Stimulated activated naive CD8-positive, alpha-beta T cell treated with anti-CD3 and anti-CD28 coated beads, Interleukin-15, Interleukin-2, amounts not matched to agents 100 ng/mL and 50 ng/mL, for 24 hours (primary cell): ENCODE data around the gene SLAIN2.
"Not testable (repeated sequence)": the region's sequence is repeated elsewhere in the genome, so short reads cannot be mapped to it uniquely, and the experiment has no call there.

Source experiments
- H3K27ac Mint-ChIP-seq: one replicate; pipeline ENCODE4 v1.8.0; 2021; ENCODE audit warnings: mild to moderate bottlenecking, mixed read lengths
- H3K27me3 Mint-ChIP-seq: one replicate; pipeline ENCODE4 v1.8.0; 2021; ENCODE audit warnings: mixed read lengths
- H3K36me3 Mint-ChIP-seq: one replicate; pipeline ENCODE4 v1.8.0; 2021; ENCODE audit warnings: low read depth, mixed read lengths
- H3K4me1 Mint-ChIP-seq: one replicate; pipeline ENCODE4 v1.8.0; 2021; ENCODE audit warnings: low read depth, mixed read lengths
- H3K4me3 Mint-ChIP-seq: one replicate; pipeline ENCODE4 v1.8.0; 2021; ENCODE audit warnings: mild to moderate bottlenecking, mixed read lengths
- H3K9me3 Mint-ChIP-seq: one replicate; pipeline ENCODE4 v1.8.0; 2021; ENCODE audit warnings: mixed read lengths

SLAIN2 gene

GRCh38 chr4:48340965-48341775 is at the start of gene SLAIN2:
SLAIN2 (plus strand) TSS chr4:48341529; CDS start chr4:48341740, 211 bp downstream.
- Mint-ChIP-seq H3K27ac (peak within 1 kb of the TSS; percentile 95), H3K4me1 (peaks cover 56% of the 10 kb centered on the region), H3K27me3 (no peaks in the 10 kb centered on the region), H3K9me3 (no peaks in the 10 kb centered on the region), H3K4me3 (peak within 1 kb of the TSS; percentile 94), H3K36me3 (peaks cover 3% of the 10 kb centered on the region)

- H3K27me3 Mint-ChIP-seq, H3K4me1 Mint-ChIP-seq, H3K36me3 Mint-ChIP-seq, H3K4me3 Mint-ChIP-seq, H3K27ac Mint-ChIP-seq, H3K9me3 Mint-ChIP-seq: not testable (repeated sequence)
Measured at GRCh38 chr4:48292218-48292790, 49.0 kb upstream of the SLAIN2 start.

GRCh38 chr4:48295116-48295515 is 46.2 kb upstream of the SLAIN2 start:
- no peaks in the 10 kb centered on the region for H3K9me3 Mint-ChIP-seq

GRCh38 chr4:48296365-48296764 is 45.0 kb upstream of the SLAIN2 start:
- H3K27me3 Mint-ChIP-seq: no peaks in the 10 kb centered on the region
- H3K4me1 Mint-ChIP-seq: peaks cover 4% of the 10 kb centered on the region
- H3K27ac Mint-ChIP-seq: no peak overlapping the region
- peak overlapping the region; percentile 20 for H3K4me3 Mint-ChIP-seq
- no peaks in the 10 kb centered on the region for H3K9me3 Mint-ChIP-seq
- H3K36me3 Mint-ChIP-seq: no peaks in the 10 kb centered on the region

More at GRCh38 chr4:48295116-48295515, 46.2 kb upstream of the SLAIN2 start:
- Mint-ChIP-seq H3K27ac (no peak overlapping the region), H3K27me3 (no peaks in the 10 kb centered on the region), H3K36me3 (no peaks in the 10 kb centered on the region), H3K4me3 (no peak overlapping the region), H3K4me1 (peaks cover 4% of the 10 kb centered on the region)

- Mint-ChIP-seq H3K4me3 (no peak overlapping the region), H3K9me3 (no peaks in the 10 kb centered on the region), H3K27me3 (no peaks in the 10 kb centered on the region), H3K4me1 (peaks cover 4% of the 10 kb centered on the region), H3K27ac (no peak overlapping the region), H3K36me3 (no peaks in the 10 kb centered on the region)
Measured at GRCh38 chr4:48297256-48297846, 44.0 kb upstream of the SLAIN2 start.

DNA sequence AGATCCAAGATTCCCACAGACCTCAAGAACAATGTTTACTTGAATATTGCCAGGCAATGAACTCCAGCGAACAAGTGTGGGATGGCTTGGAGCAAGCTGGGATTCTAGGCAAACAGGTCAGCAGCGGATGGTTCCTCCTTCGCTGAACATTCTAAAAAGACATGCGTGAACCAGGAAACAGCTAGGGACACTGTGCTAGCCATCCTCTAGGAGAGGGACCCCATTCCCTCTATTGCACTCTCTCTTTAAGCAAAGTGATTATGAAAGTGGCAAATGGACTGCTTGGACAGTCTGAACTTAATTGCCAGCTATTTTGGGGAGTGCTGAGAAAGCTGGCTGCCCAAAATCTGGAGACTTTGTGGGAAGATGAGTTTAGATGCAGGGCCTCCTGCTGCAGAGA is 41.8 kb upstream of the SLAIN2 start:
- no peaks in the 10 kb centered on the region for H3K36me3 Mint-ChIP-seq
- peaks cover 4% of the 10 kb centered on the region for H3K4me1 Mint-ChIP-seq
- no peak overlapping the region for H3K4me3 Mint-ChIP-seq
- no peaks in the 10 kb centered on the region for H3K27me3 Mint-ChIP-seq
- no peaks in the 10 kb centered on the region for H3K9me3 Mint-ChIP-seq
- H3K27ac Mint-ChIP-seq: no peak overlapping the region

DNA sequence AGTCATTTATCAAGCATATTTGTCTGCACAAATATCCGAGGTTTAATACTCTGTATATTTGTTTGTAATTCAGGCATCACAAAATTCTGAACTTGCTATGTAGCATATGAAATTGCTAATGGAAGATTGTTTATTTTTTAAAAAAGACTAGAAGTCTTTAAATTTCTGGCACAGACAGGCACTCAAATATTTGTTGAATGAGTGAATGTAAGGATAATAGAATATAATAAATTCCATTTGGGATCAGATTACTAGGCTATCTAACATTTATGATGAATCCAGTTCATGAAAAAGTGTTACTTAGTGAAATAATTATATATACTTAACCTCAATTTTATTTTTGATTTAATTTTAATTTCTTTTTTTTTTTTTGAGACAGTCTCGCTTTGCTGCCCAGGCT is 41.3 kb upstream of the SLAIN2 start:
- Mint-ChIP-seq H3K27me3 (no peaks in the 10 kb centered on the region), H3K9me3 (no peaks in the 10 kb centered on the region), H3K27ac (no peak overlapping the region), H3K4me1 (peaks cover 4% of the 10 kb centered on the region), H3K4me3 (no peak overlapping the region), H3K36me3 (no peaks in the 10 kb centered on the region)

- Mint-ChIP-seq H3K4me3 (no peak overlapping the region), H3K4me1 (no peaks in the 10 kb centered on the region), H3K36me3 (no peaks in the 10 kb centered on the region), H3K27ac (no peak overlapping the region), H3K9me3 (no peaks in the 10 kb centered on the region), H3K27me3 (no peaks in the 10 kb centered on the region)
Measured at GRCh38 chr4:48305508-48305907, 35.8 kb upstream of the SLAIN2 start.

DNA sequence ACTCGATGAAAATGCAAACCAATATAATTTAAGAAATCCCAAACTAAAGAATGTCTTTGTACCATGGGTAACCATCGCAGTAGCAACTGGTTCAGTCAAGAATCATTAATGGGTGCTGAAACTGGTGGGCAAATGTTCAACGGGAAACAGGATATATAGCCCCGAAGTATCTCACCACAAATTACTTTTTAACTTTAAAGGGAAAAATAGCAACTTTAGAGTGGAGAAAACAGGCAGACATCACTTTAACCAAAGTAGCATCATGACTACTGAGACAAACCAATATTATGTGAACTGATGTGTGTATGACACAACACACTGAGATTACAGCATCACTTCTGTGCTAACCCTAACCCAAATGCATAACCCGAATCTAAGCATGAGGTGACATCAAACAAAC is 33.8 kb upstream of the SLAIN2 start:
- H3K36me3 Mint-ChIP-seq: no peaks in the 10 kb centered on the region
- H3K9me3 Mint-ChIP-seq: no peaks in the 10 kb centered on the region
- no peak overlapping the region for H3K27ac Mint-ChIP-seq
- H3K27me3 Mint-ChIP-seq: no peaks in the 10 kb centered on the region
- H3K4me3 Mint-ChIP-seq: no peak overlapping the region
- H3K4me1 Mint-ChIP-seq: no peaks in the 10 kb centered on the region

- H3K36me3 Mint-ChIP-seq: no peaks in the 10 kb centered on the region
Measured at GRCh38 chr4:48308901-48309300, 32.4 kb upstream of the SLAIN2 start.

GRCh38 chr4:48311896-48312295 is 29.4 kb upstream of the SLAIN2 start:
- H3K4me3 Mint-ChIP-seq: no peak overlapping the region
- no peaks in the 10 kb centered on the region for H3K9me3 Mint-ChIP-seq
- no peak overlapping the region for H3K27ac Mint-ChIP-seq
- no peaks in the 10 kb centered on the region for H3K36me3 Mint-ChIP-seq
- H3K4me1 Mint-ChIP-seq: no peaks in the 10 kb centered on the region
- no peaks in the 10 kb centered on the region for H3K27me3 Mint-ChIP-seq

More at GRCh38 chr4:48308901-48309300, 32.4 kb upstream of the SLAIN2 start:
- no peak overlapping the region for H3K27ac Mint-ChIP-seq
- no peak overlapping the region for H3K4me3 Mint-ChIP-seq
- H3K9me3 Mint-ChIP-seq: no peaks in the 10 kb centered on the region
- H3K27me3 Mint-ChIP-seq: no peaks in the 10 kb centered on the region
- no peaks in the 10 kb centered on the region for H3K4me1 Mint-ChIP-seq

DNA sequence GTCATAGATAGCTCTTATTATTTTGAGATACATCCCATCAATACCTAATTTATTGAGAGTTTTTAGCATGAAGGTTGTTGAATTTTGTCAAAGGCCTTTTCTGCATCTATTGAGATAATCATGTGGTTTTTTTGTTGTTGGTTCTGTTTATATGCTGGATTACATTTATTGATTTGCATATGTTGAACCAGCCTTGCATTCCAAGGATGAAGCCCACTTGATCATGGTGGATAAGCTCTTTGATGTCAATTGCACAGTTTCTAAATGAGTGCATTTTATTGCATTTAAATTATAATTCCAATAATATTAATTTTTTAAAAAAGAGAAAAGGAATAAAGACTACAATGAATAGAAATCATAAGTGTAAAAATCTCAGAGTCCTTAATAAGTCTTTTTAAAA is 26.6 kb upstream of the SLAIN2 start:
- not testable (repeated sequence) for H3K4me1 Mint-ChIP-seq, H3K27ac Mint-ChIP-seq, H3K27me3 Mint-ChIP-seq, H3K9me3 Mint-ChIP-seq, H3K36me3 Mint-ChIP-seq, H3K4me3 Mint-ChIP-seq

DNA sequence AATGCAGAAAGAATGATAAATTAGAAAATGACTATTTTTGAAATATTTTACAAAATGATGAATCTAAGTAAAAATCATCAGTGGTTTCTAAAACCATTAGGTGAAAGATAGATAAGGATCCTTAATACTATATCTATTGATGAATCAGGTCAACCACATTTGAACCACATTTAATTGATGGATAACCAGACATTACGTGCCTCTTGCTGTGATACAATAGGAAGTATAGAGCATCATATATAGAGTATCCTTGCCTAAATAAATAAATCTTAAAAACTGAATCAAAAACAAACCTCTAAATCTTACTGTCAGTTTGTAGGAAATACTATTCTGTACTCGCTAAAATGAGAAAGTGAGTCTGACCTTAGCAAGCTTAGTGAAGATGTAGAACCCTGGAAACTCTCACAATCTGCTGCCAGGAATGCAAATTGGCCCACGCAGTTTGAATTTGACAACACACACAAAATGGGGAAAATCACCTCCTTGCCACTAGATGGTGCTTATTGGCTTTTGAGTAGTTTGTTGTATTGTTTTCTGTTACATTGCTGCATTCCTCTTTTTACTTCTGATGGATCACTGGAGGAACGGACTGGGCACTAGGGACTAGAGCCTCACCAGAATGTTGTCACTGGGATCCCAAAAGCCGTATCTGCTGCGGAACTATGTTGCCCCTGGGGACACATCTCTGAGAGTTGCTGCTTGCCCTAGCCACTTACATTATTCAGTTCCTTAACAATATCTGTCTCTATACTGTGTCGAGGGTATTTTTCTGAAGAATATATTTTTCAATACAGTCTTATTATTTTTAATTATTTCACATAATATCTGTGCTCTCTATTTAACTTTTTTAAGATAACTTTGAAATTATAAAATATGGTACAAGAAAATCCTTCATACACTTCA is 25.4 kb upstream of the SLAIN2 start:
- Mint-ChIP-seq H3K9me3 (no peaks in the 10 kb centered on the region), H3K36me3 (no peaks in the 10 kb centered on the region), H3K4me1 (no peaks in the 10 kb centered on the region), H3K4me3 (no peak overlapping the region), H3K27me3 (no peaks in the 10 kb centered on the region), H3K27ac (no peak overlapping the region)

DNA sequence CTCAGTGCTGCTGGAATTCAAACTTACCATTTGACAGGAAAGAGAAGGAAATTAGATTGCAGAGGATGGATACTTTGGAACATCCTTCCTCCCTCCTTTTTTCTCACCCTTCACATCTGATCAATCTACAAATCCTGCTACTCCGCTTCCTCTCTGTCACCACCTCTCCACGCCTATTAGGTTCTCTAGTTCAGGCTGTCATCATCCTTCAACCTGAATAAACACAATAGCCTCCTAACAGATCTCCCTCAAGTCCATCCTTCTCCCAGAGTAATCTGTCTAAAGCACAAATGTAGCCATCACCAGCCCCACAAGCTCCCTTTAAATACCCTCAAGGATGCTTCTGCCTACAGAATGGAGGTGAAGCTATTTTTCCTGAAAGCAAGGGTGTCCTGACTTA is 20.0 kb upstream of the SLAIN2 start:
- H3K36me3 Mint-ChIP-seq: no peaks in the 10 kb centered on the region
- no peak overlapping the region for H3K4me3 Mint-ChIP-seq
- no peaks in the 10 kb centered on the region for H3K27me3 Mint-ChIP-seq
- no peaks in the 10 kb centered on the region for H3K4me1 Mint-ChIP-seq
- H3K27ac Mint-ChIP-seq: no peak overlapping the region
- no peaks in the 10 kb centered on the region for H3K9me3 Mint-ChIP-seq

DNA sequence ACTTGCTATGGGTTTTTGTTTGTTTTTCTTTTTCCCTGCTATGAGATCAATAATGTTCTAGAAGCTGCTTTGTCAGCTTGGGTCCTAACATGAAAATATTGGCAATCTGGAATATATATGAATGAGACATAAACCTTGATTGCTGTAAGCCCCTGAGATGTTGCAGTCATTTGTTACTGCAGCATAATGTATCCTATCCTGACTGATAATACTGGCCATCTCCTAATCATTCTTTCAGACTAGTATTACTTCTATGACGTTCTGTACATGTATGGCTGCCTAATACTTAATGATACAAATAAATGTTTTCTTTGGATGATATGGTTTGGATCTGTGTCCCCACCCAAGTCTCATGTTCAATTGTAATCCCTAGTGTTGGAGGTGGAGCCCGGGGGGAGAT is 19.3 kb upstream of the SLAIN2 start:
- H3K9me3 Mint-ChIP-seq: no peaks in the 10 kb centered on the region
- no peak overlapping the region for H3K27ac Mint-ChIP-seq
- H3K36me3 Mint-ChIP-seq: no peaks in the 10 kb centered on the region
- H3K4me1 Mint-ChIP-seq: no peaks in the 10 kb centered on the region
- H3K4me3 Mint-ChIP-seq: no peak overlapping the region
- no peaks in the 10 kb centered on the region for H3K27me3 Mint-ChIP-seq
